Measurements from ENCODE around the gene FAM89A. TPM values are rescaled to one million over a fixed set of nuclear protein-coding genes. Genes with fewer than 3 reads are reported as not detected.

Gene FAM89A
- total RNA-seq, 1 experiment from 2014 or later, result 23.6 TPM

DNA sequence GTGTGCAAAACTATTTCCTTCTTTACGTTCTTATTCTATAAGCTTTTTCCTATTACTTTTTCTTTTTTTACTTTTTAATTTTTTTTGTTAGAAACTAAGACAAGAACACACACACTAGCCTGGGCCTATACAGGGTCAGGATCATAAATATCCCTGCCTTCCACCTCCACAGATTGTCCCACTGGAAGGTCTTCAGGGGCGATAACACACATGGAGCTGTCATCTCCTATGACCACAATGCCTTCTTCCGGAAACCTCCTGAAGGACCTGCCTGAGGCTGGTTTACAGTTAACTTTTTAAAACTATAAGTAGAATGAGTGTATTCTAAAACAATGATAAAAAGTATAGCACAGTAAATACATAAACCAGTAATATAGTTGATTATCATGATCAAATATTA lies 10.3 kb upstream of the FAM89A start:
- Histone ChIP-seq H3K4me2 (ENCODE audit: low read length) (no peak overlapping the region), H3K9ac (ENCODE audit: low read length) (no peak overlapping the region), H3K36me3 (ENCODE audit: control insufficient read depth in 1 of 2, insufficient read depth in 2 of 2, low read length in 2 of 2) (no peaks in the 10 kb centered on the region), H3K79me2 (ENCODE audit: insufficient read depth, low read length) (no peaks in the 10 kb centered on the region), H2AFZ (ENCODE audit: low read depth, low read length, poor library complexity, severe bottlenecking) (no peak overlapping the region), H3K9me2 (ENCODE audit: insufficient read depth) (no peaks in the 10 kb centered on the region), H3K27ac (ENCODE audit: low read depth, low read length) (no peak overlapping the region), H3K4me1 (ENCODE audit: control insufficient read depth in 1 of 2, insufficient read depth in 2 of 2, low read length in 2 of 2) (no peaks in the 10 kb centered on the region), H3K4me3 (replicated peaks in 1 of 2; ENCODE audit: low read depth in 1 of 2, low read length in 2 of 2) (no peak overlapping the region), H3K9me3 (ENCODE audit: control insufficient read depth in 1 of 2, insufficient read depth in 1 of 2, low read depth in 1 of 2, low read length in 2 of 2) (peaks cover 0 to 2% of the 10 kb centered on the region in 2 experiments; a peak in 1 of 4 replicates), H3K27me3 (ENCODE audit: insufficient read depth, low read length) (peaks cover 8% of the 10 kb centered on the region), H4K20me1 (ENCODE audit: insufficient read depth) (no peaks in the 10 kb centered on the region)
- ATAC-seq (no peak), DNase-seq (ENCODE audit: low read depth, low spot score) (no peak)
- BruUV-seq (replicated peaks), result no TSS peak
- ChIA-PET RAD21 (ENCODE audit: low non-redundant PET in 1 of 2, low total read pairs in 2 of 2, uncharacterized antibody in 2 of 2, unreplicated experiment in 2 of 2) (no interaction called here), CTCF (no interaction called here), POLR2A (no interaction called here)
- intact Hi-C loops (cut with micrococcal nuclease), result no loop called here
- TF ChIP-seq, protein P1, sequence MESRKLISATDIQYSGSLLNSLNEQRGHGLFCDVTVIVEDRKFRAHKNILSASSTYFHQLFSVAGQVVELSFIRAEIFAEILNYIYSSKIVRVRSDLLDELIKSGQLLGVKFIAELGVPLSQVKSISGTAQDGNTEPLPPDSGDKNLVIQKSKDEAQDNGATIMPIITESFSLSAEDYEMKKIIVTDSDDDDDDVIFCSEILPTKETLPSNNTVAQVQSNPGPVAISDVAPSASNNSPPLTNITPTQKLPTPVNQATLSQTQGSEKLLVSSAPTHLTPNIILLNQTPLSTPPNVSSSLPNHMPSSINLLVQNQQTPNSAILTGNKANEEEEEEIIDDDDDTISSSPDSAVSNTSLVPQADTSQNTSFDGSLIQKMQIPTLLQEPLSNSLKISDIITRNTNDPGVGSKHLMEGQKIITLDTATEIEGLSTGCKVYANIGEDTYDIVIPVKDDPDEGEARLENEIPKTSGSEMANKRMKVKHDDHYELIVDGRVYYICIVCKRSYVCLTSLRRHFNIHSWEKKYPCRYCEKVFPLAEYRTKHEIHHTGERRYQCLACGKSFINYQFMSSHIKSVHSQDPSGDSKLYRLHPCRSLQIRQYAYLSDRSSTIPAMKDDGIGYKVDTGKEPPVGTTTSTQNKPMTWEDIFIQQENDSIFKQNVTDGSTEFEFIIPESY (IDR thresholded peaks at IDR 0.05; ENCODE audit: extremely low read depth, insufficient replicate concordance, low read length), result no peak
- TF ChIP-seq RAD21 (IDR thresholded peaks at IDR 0.05; ENCODE audit: low read depth) (no peak), JUND (IDR thresholded peaks at IDR 0.05) (no peak), EZH2 (IDR thresholded peaks at IDR 0.05) (no peak)
- TF ChIP-seq, protein P2, sequence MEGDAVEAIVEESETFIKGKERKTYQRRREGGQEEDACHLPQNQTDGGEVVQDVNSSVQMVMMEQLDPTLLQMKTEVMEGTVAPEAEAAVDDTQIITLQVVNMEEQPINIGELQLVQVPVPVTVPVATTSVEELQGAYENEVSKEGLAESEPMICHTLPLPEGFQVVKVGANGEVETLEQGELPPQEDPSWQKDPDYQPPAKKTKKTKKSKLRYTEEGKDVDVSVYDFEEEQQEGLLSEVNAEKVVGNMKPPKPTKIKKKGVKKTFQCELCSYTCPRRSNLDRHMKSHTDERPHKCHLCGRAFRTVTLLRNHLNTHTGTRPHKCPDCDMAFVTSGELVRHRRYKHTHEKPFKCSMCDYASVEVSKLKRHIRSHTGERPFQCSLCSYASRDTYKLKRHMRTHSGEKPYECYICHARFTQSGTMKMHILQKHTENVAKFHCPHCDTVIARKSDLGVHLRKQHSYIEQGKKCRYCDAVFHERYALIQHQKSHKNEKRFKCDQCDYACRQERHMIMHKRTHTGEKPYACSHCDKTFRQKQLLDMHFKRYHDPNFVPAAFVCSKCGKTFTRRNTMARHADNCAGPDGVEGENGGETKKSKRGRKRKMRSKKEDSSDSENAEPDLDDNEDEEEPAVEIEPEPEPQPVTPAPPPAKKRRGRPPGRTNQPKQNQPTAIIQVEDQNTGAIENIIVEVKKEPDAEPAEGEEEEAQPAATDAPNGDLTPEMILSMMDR (IDR thresholded peaks at IDR 0.05 in 2 of 3, conservative IDR thresholded peaks at IDR 0.05 in 1 of 3; ENCODE audit: borderline replicate concordance in 1 of 3, insufficient read depth in 1 of 3, low read depth in 2 of 3, low read length in 2 of 3), result no peak

All from HCT116 (cell line).